Body of pancreas (tissue), 4 donors: ENCODE measurements around the gene TSEN2. TPM values are rescaled to one million over a fixed set of nuclear protein-coding genes. Genes with fewer than 3 reads are reported as not detected.
"Not testable (repeated sequence)": the region's sequence is repeated elsewhere in the genome, so short reads cannot be mapped to it uniquely, and the experiment has no call there.

Experiments used
- ATAC-seq: fragments of 150-250 bp; one replicate; pipeline ENCODE4 v1.9.1; 2016
- DNase-seq, 4 donors: peaks; one replicate each; pipeline ENCODE4 v3.0.0-alpha.2; 2019
- H3K27ac ChIP-seq, 4 donors: fragments of 200-600 bp; sonication (generic); 1 replicate in 3 of 4; 2 replicates in 1 of 4; pipeline versions ENCODE4 v1.5.1 to v1.6.1; 2016 to 2019; ENCODE audit warnings: mild to moderate bottlenecking in 1 of 4, mixed read lengths in 1 of 4, moderate library complexity in 1 of 4
- H3K27me3 ChIP-seq, 2 donors: fragments of 200-600 bp; sonication (generic); one replicate each; pipeline ENCODE4 v1.6.0; 2016; ENCODE audit warnings: mild to moderate bottlenecking in 1 of 2
- H3K36me3 ChIP-seq, 2 donors: fragments of 200-600 bp; sonication (generic); replicated peaks in 1 of 2; 2 replicates each; pipeline ENCODE4 v1.5.1; 2016; ENCODE audit warnings: low read depth in 2 of 2; ENCODE audit not compliant: insufficient read depth in 1 of 2
- H3K4me1 ChIP-seq: fragments of 200-600 bp; sonication (generic); one replicate; pipeline ENCODE4 v1.6.0; 2016
- H3K4me3 ChIP-seq, 2 donors: fragments of 200-600 bp; sonication (generic); 1 replicate in 1 of 2; 2 replicates in 1 of 2; pipeline ENCODE4 v1.5.1; 2016 to 2019
- H3K9me3 ChIP-seq, 3 donors: fragments of 200-600 bp; sonication (generic); 1 replicate in 2 of 3; 2 replicates in 1 of 3; pipeline ENCODE4 v1.5.1; 2016
- POLR2A ChIP-seq, 3 donors: fragments of 450-650 bp; IDR thresholded peaks; one replicate each; pipeline ENCODE4 v1.6.1; 2016; ENCODE audit warnings: antibody characterized with exemption in 3 of 3, mild to moderate bottlenecking in 2 of 3
- WGBS, 2 donors: methylation state at CpG; one replicate each; pipeline ENCODE4 v1.1.5; 2017; 5-methylcytosine and 5-hydroxymethylcytosine counted together
- intact Hi-C: fragments of 100-400 bp; cut with DNase I; formaldehyde crosslinking; loops from one replicate; pipeline ENCODE4 v1.15.1; 2023
- total RNA-seq, 2 donors: library from RNA; depleted of rRNA; stranded (reverse); fragments of >200 nt; gene quantifications; one replicate each; pipeline ENCODE4 v1.1.0, GENCODE V29; 2016
- TF ChIP-seq, protein P1 (sequence below), 7 experiments: fragments of 450-650 bp in 4 of 7; fragments of 200-600 bp in 3 of 7; sonication (generic) in 3 of 7; IDR thresholded peaks; one replicate each; pipeline ENCODE4 v1.5.1; 2016 to 2019; ENCODE audit warnings: antibody characterized with exemption in 7 of 7

TSEN2 gene
- total RNA-seq, 2 donors from 2014 or later: 14.8 to 20.8 TPM

DNA sequence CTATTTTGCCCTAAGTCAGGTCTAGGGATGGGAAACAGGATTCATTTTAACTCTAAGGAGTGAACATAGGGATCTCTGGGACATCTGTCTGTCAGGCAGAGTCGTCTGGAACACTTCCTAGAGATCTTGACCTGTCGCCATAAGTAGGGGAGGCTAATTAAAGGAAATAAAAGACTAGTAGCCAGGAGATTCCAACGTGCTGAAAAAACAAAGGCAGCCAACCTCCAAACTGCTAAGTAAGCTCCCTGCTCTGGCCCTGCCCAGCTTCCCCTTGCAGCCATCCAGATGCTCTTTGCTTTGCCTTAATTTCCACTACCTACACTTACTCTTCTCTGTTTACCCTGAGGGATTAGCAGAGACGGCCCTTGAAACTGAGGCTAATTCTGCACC is 18.4 kb upstream of the TSEN2 start:
- ATAC-seq: no peak
- no peak overlapping the region for H3K27ac ChIP-seq
- no peaks in the 10 kb centered on the region for H3K9me3 ChIP-seq
- no peak for TF ChIP-seq POLR2A (IDR thresholded peaks at IDR 0.05)
- TF ChIP-seq, protein P1, sequence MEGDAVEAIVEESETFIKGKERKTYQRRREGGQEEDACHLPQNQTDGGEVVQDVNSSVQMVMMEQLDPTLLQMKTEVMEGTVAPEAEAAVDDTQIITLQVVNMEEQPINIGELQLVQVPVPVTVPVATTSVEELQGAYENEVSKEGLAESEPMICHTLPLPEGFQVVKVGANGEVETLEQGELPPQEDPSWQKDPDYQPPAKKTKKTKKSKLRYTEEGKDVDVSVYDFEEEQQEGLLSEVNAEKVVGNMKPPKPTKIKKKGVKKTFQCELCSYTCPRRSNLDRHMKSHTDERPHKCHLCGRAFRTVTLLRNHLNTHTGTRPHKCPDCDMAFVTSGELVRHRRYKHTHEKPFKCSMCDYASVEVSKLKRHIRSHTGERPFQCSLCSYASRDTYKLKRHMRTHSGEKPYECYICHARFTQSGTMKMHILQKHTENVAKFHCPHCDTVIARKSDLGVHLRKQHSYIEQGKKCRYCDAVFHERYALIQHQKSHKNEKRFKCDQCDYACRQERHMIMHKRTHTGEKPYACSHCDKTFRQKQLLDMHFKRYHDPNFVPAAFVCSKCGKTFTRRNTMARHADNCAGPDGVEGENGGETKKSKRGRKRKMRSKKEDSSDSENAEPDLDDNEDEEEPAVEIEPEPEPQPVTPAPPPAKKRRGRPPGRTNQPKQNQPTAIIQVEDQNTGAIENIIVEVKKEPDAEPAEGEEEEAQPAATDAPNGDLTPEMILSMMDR (IDR thresholded peaks at IDR 0.05): no peak
- no peaks in the 10 kb centered on the region for H3K27me3 ChIP-seq
- no peak for DNase-seq
- H3K4me1 ChIP-seq: no peaks in the 10 kb centered on the region
- no peaks in the 10 kb centered on the region for H3K36me3 ChIP-seq
- 37 to 38% methylated on average over 4 of the region's 4 CpGs for WGBS, 2 donors
- intact Hi-C loops: no loop called here
- no peak overlapping the region for H3K4me3 ChIP-seq

GRCh38 chr3:12467746-12468145 is 16.5 kb upstream of the TSEN2 start:
- Histone ChIP-seq H3K27ac (no peak overlapping the region), H3K4me1 (no peaks in the 10 kb centered on the region), H3K4me3 (no peak overlapping the region), H3K27me3 (no peaks in the 10 kb centered on the region), H3K36me3 (no peaks in the 10 kb centered on the region), H3K9me3 (no peaks in the 10 kb centered on the region)
- no peak for ATAC-seq
- intact Hi-C loops: no loop called here
- WGBS, 2 donors: 79 to 89% methylated on average over 1 to 2 of the region's 2 CpGs
- TF ChIP-seq, protein P1 (IDR thresholded peaks at IDR 0.05): no peak
- TF ChIP-seq POLR2A (IDR thresholded peaks at IDR 0.05): no peak
- no peak for DNase-seq

DNA sequence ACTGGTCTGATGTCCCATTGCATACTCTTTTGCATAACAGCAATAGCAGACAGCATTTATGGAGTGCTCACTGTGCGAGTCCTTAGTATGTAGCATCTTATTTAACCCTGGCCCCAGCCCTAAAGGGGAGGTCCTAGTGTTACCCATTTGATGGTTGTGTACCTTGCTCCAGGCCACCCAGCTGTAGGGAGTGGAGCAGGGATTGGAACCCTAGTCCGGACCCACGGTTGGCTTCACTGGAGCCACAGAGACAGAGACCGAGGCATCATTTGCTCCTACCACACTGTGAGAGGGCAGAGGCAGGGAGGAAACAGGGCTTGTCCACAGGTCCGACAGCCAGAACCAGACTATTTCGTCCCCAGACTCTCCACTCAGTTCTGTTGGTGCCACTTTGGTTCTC is 16.0 kb upstream of the TSEN2 start:
- 76 to 89% methylated on average over 6 of the region's 6 CpGs for WGBS, 2 donors
- no peak for DNase-seq
- no peaks in the 10 kb centered on the region for H3K36me3 ChIP-seq
- no peak overlapping the region for H3K4me3 ChIP-seq
- TF ChIP-seq POLR2A (IDR thresholded peaks at IDR 0.05): no peak
- TF ChIP-seq, protein P1 (IDR thresholded peaks at IDR 0.05): no peak
- H3K27me3 ChIP-seq: no peaks in the 10 kb centered on the region
- no peak overlapping the region for H3K27ac ChIP-seq
- no peak for ATAC-seq
- intact Hi-C loops: no loop called here
- no peaks in the 10 kb centered on the region for H3K4me1 ChIP-seq
- no peaks in the 10 kb centered on the region for H3K9me3 ChIP-seq

DNA sequence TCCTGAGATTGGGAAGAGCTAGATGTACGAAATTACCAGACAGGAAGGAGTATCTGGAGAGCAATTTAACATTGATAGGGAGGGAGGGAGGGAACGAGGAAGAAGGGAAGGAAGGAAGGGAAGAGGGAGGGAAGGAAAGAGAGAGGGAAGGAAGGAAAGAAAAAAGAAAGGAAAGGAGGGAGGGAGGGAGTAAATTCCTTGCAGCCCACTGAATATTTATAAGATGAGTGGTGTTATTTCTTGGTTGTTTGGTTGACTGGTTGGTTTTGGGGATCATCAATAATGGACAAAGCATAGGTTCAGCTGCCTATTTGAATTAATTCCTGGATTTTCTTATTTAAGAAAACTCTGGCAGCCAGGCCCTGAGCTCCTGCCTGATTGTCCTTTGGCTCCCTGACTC is 15.5 kb upstream of the TSEN2 start:
- no peak overlapping the region for H3K27ac ChIP-seq
- no peaks in the 10 kb centered on the region for H3K9me3 ChIP-seq
- no peak for DNase-seq
- ATAC-seq: no peak
- no peaks in the 10 kb centered on the region for H3K27me3 ChIP-seq
- intact Hi-C loops: no loop called here
- 50 to 53% methylated on average over 2 of the region's 2 CpGs for WGBS, 2 donors
- H3K36me3 ChIP-seq: no peaks in the 10 kb centered on the region
- no peak for TF ChIP-seq POLR2A (IDR thresholded peaks at IDR 0.05)
- TF ChIP-seq, protein P1 (IDR thresholded peaks at IDR 0.05): no peak
- no peaks in the 10 kb centered on the region for H3K4me1 ChIP-seq
- no peak overlapping the region for H3K4me3 ChIP-seq

GRCh38 chr3:12469222-12469621 is 15.1 kb upstream of the TSEN2 start:
- H3K4me1 ChIP-seq, H3K36me3 ChIP-seq, H3K4me3 ChIP-seq, H3K9me3 ChIP-seq, DNase-seq, H3K27ac ChIP-seq, H3K27me3 ChIP-seq, ATAC-seq, intact Hi-C loops: not testable (repeated sequence)
- WGBS, 2 donors: 52 to 59% methylated on average over 5 to 7 of the region's 7 CpGs
